Left renal cortex interstitium (tissue), 4 donors: ENCODE measurements around the gene BEAN1. TPM values are rescaled to one million over a fixed set of nuclear protein-coding genes. Genes with fewer than 3 reads are reported as not detected.

Source experiments
- DNase-seq, 4 donors: peaks; one replicate each; pipeline ENCODE4 v3.0.0-alpha.2; 2013; ENCODE audit warnings: low read depth in 4 of 4, low spot score in 2 of 4, missing footprints in 1 of 4
- polyA plus RNA-seq, 4 donors: library from polyadenylated mRNA; unstranded; fragments of 120-200 nt; gene quantifications; one replicate each; pipeline ENCODE4 v1.2.1, GENCODE V29; 2013; ENCODE audit not compliant: insufficient read length in 4 of 4

The BEAN1 gene
- polyA plus RNA-seq, 4 donors = 0.57 to 3.6 (median 1.9) TPM

DNA sequence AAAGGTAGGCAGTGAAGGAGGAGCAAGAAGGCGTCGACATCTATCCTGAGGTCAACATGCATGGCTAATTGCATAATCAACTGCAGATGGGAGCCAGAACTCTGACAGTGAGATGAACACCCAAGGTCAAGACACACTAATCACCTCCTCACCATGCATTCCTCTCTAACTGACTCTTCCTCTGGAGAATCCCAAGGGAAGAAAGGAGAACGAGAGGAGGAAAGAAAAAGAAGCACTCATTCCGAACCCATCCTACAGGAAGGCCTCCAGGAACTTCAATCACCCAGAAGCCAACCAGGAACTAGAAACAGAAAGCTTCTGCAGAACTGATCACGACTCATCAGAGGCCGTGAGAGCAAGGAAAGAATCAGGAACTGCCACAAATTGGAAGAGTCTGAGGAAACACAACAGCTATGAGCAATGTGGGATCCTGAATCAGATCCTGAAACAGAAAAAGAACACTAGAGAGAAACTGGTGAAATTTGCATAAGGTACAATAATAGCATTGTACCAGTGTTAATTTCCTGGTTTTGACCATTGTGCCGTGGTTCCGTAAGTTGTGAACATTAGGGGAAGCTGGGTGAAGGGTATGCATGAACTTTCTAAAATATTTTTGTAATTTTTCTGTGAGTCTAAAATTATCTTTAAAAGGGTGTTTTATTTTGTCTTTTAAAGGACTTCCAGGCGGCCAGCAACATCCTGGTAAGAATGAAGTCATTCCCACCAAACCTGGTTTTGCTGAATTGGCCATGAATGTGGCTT is 10.0 kb upstream of the BEAN1 start:
- no peak for DNase-seq

DNA sequence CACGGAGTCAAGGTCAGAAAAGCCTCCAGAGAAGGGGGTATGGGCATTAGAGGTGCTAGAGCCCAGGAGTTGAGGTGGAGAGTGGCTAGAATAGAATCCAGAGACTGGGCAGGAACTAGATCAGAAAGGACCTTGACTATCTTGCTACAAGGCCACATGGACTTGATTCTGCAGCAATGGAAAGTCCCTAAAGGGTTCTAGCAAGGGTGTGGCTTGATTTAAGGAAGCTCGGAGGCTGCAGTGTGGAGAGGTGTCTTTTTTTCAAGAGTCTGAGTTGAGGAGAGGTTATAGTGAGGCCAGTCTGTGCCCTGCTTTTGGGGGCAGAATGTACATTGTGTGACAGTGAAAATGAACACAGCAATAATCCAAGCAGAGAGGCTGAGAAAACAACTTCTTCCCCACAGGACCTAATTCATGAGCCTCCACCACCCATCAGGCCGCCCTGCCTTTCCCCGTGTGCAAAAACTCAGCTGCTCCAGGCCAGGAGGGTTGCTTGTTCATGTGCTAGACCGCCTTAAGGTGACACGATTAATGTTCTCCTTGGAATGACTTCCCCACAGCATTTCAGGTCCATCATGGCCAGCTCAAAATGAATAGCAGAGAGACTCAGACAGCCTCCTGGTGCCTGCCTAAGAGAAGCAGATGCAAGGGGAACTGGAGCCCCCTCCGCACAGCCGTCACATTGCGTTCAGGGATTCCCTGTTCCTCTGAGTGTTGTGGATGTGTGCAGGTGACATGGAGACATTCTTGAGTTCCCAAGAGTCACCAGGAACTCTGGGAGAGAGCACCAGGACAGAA is 8.7 kb upstream of the BEAN1 start:
- DNase-seq = no peak

DNA sequence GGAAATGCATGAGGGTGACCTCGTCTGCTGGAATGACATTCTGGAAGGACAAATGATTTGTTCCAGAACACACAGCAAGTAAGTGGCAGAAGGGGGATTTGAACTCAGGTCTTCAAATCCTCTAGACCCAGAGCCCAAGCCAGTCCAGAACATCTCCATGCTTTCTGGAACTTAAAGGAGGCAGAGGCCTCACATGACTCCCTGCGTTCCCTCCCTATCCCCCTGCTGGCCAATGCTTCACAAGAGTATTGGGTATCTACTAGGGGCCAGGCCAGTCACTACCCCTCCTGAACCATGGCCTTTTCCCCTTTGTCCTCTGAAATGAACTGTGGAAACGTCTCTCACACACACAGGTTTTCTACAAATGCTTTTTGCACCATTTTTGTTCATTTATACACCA is 7.6 kb upstream of the BEAN1 start:
- DNase-seq = no peak

DNA sequence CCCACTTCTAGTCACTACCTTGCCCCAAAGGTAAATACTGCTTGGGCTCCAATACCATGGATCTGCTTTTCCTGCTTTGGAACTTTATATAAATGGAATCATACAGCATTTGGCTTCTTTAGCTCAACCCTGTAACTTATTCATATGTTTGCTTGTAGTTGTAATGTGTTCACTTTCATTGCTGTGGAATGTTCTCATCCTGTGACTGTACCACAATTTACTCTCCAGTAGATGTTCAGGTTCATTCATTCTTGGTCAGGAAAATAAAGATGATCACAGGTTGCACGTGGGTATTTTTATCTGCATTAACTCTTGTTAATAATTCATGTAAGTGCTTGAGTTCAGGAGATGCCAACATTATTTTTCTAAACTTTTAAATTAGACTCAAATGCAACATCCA is 6.7 kb upstream of the BEAN1 start:
- no peak for DNase-seq

DNA sequence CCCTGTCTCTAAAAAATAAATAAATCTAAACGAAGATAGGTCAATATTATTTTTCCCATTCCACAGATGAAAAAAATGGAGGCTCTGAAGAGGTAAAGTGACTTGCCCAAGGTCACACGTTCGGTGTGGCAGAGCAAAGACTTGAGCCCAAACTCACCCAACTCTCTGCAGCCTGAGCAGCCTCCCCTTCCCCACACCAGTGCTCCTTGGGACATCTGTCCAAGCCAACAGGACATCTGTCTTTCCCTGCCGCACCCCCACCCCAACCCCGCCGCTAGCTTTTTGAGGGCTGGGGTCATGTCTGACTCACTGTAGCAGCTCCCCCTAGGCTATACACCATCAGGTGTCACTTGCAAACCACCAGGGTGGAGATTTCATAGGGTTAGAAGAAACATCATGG is 5.2 kb upstream of the BEAN1 start:
- DNase-seq = no peak

DNA sequence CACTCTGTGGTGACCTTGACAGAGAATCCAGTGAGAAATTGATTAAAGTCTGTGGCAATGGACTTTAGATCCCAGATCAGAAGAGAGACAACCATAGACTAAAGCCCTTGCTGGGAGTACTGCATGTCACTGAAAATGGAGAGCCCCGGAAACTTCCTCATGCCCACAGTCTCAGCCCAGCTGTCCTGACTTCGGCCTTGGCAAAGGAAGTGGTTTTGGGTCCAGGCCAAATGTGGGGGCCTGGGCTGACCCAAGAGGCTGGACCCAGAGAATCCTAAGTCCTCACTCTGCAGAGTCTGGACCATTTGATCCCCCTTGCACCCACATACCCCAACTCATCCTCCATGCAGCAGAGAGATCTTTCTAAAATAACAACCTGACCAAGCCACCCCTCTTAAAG is 4.7 kb upstream of the BEAN1 start:
- DNase-seq = no peak

DNA sequence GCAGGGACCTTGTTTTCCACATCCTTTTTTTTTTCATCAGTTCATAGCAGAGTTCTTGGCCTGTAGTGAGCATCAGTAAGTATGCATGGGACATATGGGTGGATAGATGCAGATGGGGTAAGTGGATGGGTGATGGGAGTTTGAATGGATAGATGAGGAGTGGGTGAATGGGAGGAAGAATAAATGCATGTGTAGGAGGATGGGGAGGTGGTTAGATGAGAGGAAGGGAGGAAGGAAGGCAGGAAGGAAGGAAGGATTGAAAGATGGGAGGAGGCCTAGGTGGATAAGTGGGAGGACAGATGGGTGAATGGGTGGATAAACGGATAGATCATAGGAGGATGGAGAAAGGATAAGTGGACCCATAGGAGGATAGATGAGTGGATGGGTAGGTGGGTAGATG is 3.9 kb upstream of the BEAN1 start:
- DNase-seq = no peak

DNA sequence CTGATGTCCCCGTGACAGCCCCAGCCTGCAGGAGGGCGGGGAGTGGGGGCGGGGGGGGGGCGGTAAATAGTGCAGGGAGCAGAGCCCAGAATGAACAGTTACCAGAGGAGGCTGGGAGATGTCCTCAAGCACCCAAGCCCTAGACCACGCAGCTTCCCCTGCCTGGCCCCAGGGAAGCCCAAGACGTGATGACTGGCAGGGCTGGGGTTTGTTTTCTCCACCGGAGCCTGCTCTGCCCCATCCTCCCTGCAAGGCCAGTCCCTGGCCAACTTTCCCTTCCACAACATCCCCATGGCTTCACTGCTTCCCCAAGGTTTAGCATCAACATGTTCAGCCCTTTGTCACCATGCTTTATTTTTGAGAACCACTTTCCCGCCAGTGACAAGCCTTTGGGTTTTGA is 1.4 kb upstream of the BEAN1 start:
- no peak for DNase-seq

DNA sequence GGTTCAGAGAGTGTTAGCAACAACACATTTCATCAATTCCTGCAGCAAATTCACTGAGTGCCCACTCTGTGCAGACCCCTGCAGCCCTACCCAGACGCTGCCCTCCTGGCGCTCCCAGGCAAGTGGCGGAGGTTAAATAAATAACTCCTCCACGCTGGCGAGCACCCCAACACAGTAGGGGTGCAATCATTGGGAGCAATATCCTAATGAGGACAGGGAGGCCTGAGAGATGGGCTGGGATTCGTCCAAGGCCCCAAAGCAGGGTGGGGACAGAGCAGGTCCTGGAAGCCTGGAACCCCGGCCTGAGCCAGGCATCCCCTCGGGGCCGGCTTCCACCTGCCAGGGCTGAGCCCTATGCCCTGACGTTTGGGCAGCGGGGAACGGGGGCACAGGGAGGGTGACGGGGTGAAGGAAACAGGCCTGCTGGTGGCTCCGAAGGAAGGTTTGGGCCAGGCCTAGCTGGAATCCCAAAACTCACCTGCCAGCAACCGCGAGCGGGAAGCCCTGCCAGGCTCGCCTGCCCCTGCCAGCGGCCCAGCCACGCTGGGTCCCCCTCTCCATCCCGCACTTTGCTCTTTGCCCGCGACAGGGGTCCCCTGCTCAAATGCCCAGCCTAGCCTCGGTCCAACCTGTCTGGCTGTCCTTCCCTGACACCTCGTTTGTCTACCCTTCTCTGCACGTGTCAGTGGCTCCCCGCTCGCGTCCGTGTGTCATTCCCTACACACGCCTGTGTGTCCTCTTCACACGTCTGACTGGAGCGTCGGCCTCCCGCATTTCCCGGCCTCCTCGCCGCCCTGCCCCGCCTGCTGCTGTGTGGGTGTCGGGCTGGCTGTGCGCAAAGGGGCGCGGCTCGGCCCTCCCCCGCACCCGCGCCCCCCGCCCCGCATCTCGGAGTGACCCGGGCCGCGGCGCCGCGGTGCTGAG is 721 bp upstream of the BEAN1 start:
- no peak for DNase-seq

DNA sequence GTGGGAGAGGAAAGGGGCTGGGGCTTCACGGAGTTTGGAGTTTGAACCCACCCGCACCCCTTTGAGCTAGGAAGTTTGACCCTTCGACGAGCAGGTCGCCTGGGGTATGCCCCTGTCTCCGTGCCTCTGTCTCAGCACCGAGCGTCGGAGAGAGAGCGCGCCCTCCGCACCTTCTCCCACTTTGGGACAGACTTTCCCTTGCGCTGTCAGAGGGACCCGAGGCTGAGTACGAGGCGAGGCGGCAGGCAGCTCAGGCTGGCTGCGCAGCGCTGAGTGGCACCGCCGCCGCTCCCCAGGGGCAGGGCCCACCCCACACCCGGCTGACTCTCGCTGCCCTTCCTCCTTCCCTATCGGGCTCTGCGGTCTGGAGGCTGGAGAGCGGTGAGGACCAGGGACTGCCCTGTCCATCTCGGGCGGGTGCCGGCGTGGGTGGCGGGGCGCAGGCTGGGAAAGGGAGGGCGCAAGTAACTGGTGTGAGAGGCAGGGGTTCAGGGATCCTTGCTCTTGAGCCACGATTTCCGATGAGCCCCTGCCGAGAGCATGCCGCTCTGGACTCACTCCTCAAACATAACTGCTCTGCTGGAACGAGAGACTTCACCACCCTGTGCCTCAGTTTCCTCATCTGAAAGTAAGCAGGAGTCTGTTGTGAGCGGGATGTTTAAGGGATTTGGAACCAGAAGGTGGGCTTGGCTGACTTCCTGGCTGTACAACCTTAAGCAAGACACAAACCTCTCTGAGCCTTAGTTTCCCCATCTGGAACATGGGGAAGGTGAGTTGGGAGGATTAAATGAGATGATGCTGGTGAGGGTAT is 981 bp downstream of the BEAN1 start:
- no peak for DNase-seq

DNA sequence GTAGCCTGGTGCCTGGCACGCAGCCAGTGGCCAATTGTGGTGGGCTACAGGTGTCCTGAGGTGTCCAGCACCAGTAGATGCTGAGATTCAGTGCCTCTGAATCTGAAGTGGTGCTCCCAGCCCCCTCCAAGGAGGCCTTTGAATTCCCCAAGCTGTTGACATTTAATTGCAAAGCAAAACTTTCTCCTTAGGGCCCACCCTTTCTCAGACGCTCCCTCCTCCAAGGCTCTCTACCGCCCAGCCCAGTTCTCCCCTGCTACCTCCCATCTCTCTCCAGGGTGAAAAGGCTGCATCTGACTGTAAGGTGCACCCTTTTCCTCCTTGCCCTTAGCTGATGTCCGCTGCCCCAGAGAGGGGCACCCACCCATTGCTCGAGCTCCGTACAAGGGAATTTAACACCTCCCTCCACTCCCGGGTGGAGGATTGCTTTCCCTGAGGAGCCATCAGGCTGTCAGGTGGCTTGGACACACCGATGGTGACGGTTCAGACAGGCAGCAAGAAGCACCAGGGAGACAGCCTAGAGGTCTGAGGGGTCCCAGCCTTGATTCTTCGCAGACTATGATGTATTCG is 1.7 kb downstream of the BEAN1 start:
- DNase-seq = no peak

DNA sequence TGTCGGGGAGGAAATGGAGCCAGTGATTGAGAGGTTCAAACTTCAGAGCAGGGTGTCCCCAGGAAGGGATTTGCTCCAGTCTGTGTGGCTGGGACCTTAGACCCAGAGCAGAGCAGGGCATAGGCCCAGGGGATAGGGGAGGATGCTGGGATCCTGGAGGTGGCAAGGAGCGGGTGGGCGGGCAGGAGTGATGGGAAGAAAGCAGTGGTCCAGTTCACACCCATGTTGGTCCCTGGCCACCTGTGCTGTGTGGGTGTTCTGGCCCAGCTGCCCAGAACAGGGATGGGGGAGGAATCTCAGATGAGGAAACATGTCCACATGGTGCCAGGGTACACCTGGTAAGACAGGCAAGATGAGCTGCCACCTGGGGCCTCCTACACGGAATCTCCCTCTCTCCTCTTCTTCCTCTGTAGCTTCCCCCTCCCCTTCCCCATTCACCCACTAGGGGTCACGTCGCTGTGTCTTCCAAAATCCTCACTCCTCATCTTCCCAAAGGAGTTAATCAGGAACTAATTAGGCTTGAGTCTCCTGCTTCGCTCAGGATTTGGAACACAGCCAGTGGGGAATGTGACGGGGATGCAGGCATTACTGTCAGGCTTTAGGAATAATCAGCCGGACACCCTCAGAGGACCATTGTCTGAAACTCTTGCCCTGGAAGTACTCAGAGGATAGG is 2.3 kb downstream of the BEAN1 start:
- DNase-seq = no peak

DNA sequence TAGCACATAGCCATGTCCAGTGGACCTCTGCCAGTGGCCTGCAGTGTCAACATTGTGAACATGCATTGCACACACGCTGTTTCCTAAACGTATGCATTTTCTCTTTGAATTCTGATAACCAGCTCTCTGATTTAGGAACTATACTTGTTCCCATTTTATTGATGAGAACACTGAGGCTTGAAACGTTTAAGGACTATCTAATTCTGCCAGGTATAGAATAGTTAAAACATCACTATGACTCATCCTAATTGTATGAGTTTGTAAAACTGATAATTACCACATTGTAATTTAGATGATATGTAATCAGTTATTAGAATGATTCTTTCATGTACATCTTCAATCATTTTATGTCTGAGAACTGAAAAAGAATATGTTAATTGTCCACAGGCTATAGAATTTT is 3.1 kb downstream of the BEAN1 start:
- DNase-seq = no peak

DNA sequence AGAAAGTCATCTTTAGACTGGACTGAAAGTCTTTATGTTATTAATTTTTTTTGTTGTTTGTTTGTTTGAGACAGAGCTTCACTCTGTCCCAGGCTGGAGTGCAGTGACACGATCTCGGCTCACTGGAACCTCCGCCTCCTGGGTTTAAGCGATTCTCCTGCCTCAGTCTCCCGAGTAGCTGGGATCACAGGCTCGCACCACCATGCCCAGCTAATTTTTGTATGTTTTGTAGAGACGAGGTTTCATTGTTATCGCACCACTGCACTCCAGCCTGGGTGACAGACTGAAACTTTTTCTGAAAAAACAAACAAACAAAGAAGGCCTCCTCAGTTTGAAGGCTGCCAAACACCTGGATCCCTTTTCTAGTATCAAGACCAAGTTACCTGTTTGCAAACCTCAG is 4.7 kb downstream of the BEAN1 start:
- no peak for DNase-seq

DNA sequence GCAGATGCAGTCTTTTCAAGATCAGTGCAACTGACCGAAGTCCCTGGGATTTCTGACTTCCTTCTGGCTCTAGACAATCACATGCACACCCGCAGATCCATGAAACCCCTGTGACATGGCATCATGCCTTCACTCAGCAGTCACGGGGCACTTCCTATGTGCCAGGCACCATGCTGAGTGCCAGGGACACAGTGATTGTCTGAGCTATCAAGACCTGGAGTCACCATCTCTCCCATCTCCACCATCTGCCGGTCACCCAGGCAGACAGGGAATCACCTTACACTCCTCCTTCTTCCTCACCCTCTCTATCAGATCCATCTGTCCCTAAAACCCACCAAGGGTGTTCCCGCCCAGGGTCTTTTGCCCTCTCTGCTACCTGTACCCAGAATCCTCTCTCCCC is 5.3 kb downstream of the BEAN1 start:
- no peak for DNase-seq

DNA sequence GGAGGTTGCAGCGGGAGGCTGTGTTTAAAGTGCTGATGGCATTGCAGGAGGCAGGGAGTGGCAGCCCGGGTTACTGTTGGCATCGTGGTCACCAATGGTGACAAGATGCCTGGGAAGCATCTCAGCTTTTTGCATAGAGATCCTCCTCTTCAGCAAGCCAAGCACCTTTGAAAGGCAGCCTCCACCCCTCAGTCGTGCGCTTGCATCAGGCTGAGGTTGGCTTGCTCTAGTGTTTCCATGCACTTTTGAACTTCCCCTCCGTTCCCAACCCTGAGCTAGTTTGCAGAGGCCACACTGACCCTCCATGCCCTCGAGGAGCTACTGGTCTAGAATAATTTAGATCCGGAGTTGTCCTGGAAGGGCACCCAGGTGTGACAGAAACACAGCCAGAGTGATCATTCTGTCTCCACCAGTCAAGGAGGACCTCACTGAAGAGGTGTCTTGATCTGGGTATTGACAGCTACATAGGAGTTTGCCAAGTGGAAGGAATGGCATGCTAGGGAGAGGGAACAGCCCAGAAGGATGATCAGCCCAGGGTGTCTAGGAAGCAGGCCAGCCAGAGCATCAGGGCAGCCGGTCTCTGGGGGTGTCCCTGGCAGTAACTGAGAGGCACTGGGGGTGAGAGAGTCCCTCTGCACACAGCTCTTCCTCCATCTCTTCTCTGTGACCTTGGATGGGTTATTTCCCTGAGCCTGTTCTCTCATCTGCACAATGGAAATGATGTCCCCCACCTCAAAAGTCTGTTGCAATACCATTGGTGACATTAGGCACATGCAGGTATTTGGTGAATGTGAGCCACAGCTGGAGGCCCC is 7.7 kb downstream of the BEAN1 start:
- DNase-seq = no peak

DNA sequence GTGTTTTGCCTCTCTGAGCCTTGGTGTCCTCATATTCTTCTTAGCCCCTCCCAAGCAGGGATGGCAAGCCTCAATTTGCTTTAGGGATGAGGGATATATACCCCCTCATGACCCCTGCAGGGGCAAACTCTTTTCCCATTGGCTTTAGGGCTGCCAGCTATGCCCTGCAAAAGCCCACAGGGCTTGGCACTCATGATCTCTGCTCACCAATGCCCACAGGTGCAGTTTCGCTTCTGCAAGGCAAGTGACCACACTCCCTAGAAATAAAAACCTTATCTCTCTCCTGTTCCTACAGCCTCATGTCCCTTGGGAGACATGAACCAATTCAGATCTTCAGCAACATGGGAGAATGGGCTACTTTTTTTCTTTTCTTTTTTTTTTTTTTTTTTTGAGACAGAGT is 8.8 kb downstream of the BEAN1 start:
- no peak for DNase-seq

DNA sequence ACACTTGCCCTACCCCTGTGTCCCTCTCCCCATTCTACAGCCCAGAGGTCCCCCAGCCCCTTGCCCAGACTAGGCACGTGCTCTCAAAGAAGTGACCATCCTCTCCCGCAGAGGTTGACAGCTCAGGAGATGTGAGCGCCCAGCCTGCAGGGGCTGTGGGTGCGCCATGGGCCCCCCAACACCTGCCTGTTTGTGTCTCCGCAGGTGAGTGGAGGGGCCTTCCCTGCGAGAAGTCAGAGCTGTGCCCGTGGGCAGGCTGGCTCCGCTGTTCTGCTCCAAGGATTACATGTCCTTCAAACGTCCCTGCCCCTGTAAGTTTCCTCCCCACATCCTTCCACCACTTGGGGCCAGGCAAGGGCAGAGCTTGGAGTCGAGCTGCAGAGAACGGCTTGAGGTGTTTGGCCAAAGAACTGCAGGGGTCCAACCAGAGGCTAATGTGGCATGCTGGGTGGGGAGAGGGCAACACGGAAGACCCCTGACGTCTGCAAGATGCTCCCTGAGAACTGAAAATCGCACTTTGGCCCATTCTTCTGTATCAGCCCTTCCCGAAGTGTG is 10.4 kb downstream of the BEAN1 start:
- DNase-seq = no peak
